Parathyroid adenoma (tissue), 2 donors: Measurements from ENCODE around the gene KLRC4.
A peak's percentile ranks its signal among the peaks of the same experiment; 100 is the strongest.
"Not testable (repeated sequence)": the region's sequence is repeated elsewhere in the genome, so short reads cannot be mapped to it uniquely, and the experiment has no call there.

Experiments used
- H2AFZ ChIP-seq: fragments of 300-600 bp; sonication (generic); one replicate; pipeline ENCODE4 v1.7.0; 2017; ENCODE audit warnings: antibody characterized with exemption, mild to moderate bottlenecking
- H3K27ac ChIP-seq: fragments of 300-600 bp; sonication (generic); one replicate; pipeline ENCODE4 v1.7.0; 2017
- H3K27me3 ChIP-seq: fragments of 300-600 bp; sonication (generic); one replicate; pipeline ENCODE4 v1.7.0; 2017; ENCODE audit warnings: low read length; ENCODE audit not compliant: control insufficient read depth, insufficient read depth
- H3K36me3 ChIP-seq: fragments of 300-600 bp; sonication (generic); one replicate; pipeline ENCODE4 v1.7.0; 2017; ENCODE audit warnings: low read length; ENCODE audit not compliant: control insufficient read depth, insufficient read depth
- H3K4me1 ChIP-seq: fragments of 300-600 bp; sonication (generic); one replicate; pipeline ENCODE4 v1.7.0; 2017; ENCODE audit warnings: control low read depth
- H3K4me2 ChIP-seq: fragments of 300-600 bp; sonication (generic); one replicate; pipeline ENCODE4 v1.7.0; 2017; ENCODE audit warnings: low read length
- H3K4me3 ChIP-seq: fragments of 300-600 bp; sonication (generic); one replicate; pipeline ENCODE4 v1.7.0; 2017; ENCODE audit warnings: low read depth, low read length
- H3K79me2 ChIP-seq: fragments of 300-600 bp; sonication (generic); one replicate; pipeline ENCODE4 v1.7.0; 2017; ENCODE audit warnings: control low read depth
- H3K9ac ChIP-seq: fragments of 300-600 bp; sonication (generic); one replicate; pipeline ENCODE4 v1.7.0; 2017; ENCODE audit warnings: mild to moderate bottlenecking
- H3K9me3 ChIP-seq: fragments of 300-600 bp; sonication (generic); one replicate; pipeline ENCODE4 v1.7.0; 2017; ENCODE audit warnings: low read length; ENCODE audit not compliant: control insufficient read depth
- CTCF ChIP-seq: fragments of 300-600 bp; sonication (generic); IDR thresholded peaks from one replicate; pipeline ENCODE4 v1.7.0; 2017; ENCODE audit warnings: antibody characterized with exemption, mild to moderate bottlenecking
- donor health status: primary hyperparathyroidism.

KLRC4 gene

GRCh38 chr12:10369557-10370415 lies 39.8 kb downstream of the KLRC4 start:
- Histone ChIP-seq H3K79me2 (no peaks in the 10 kb centered on the region), H3K4me1 (peaks cover 19% of the 10 kb centered on the region), H3K4me3 (no peak overlapping the region), H3K4me2 (no peak overlapping the region), H3K9ac (no peak overlapping the region), H2AFZ (no peak overlapping the region), H3K27ac (no peak overlapping the region), H3K9me3 (no peaks in the 10 kb centered on the region), H3K36me3 (no peaks in the 10 kb centered on the region), H3K27me3 (no peaks in the 10 kb centered on the region)
- TF ChIP-seq CTCF = no peak

GRCh38 chr12:10368206-10369171 lies 41.1 kb downstream of the KLRC4 start:
- Histone ChIP-seq H3K27ac (peak overlapping the region; percentile 92), H3K36me3 (no peaks in the 10 kb centered on the region), H3K4me1 (peaks cover 19% of the 10 kb centered on the region), H3K27me3 (no peaks in the 10 kb centered on the region), H3K4me3 (no peak overlapping the region), H3K9me3 (no peaks in the 10 kb centered on the region), H2AFZ (peak overlapping the region; percentile 66), H3K9ac (no peak overlapping the region), H3K4me2 (no peak overlapping the region), H3K79me2 (no peaks in the 10 kb centered on the region)
- no peak for TF ChIP-seq CTCF

- H2AFZ ChIP-seq = peak overlapping the region; percentile 66
- H3K9me3 ChIP-seq, H3K9ac ChIP-seq, H3K4me2 ChIP-seq, H3K36me3 ChIP-seq, H3K79me2 ChIP-seq, H3K27me3 ChIP-seq, H3K4me3 ChIP-seq: not testable (repeated sequence)
- H3K27ac ChIP-seq = peak overlapping the region; percentile 92
- peaks cover 22% of the 10 kb centered on the region for H3K4me1 ChIP-seq
These were observed 41.8 kb downstream of the KLRC4 start for GRCh38 chr12:10367714-10368113.

- Histone ChIP-seq H3K9me3 (no peaks in the 10 kb centered on the region), H3K9ac (no peak overlapping the region), H3K4me2 (no peak overlapping the region), H2AFZ (peak overlapping the region; percentile 98), H3K27ac (peak overlapping the region; percentile 92), H3K4me3 (no peak overlapping the region), H3K79me2 (no peaks in the 10 kb centered on the region), H3K4me1 (peaks cover 26% of the 10 kb centered on the region), H3K27me3 (no peaks in the 10 kb centered on the region), H3K36me3 (no peaks in the 10 kb centered on the region)
- TF ChIP-seq CTCF = peak; percentile 49
These were observed 42.7 kb downstream of the KLRC4 start for GRCh38 chr12:10366875-10367274.
